ENCODE data around the gene VPS13D.

Gene VPS13D

DNA sequence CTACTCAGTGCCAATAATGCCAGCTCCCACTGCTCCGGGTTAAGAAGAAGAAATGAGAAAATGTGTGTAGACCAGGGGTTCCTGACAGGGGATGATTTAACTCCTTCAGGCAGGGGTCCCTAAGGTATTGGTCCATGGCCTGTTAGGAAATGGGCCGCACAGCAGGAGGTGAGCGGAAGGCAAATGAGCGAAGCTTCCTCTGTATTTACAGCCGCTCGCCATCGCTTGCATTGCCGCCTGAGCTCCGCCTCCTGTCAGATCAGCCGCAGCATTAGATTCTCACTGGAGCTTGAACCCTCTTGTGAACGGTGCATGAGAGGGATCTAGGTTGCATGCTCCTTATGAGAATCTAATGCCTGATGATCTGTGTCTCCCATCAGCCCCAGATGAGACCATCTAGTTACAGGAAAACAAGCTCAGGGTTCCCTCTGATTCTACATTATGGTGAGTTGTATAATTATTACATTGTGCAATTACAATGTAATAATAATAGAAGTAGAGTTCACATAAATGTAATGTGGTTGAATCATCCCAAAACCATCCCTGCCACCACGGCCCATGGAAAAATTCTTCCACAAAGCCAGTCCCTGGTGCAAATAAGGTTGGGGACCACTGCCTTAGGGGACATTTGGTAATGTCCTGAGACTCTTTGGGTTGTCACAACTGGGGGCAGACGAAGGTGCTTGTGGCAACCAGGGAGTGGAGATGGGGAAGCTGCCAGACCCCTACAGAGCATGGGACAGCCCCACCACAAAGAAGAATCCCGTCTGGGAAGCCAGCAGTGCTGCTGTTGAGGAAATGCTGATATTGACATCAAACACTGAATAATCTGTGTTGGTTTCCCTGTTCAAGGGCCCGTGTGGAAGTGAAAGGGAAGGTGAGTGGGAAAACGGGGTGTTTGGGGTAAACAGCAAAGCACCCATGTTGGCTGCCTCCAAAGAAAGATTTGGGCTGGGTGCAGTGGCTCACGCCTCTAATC, 327.4 kb downstream of the VPS13D start:
- no peak for DNase-seq

DNA sequence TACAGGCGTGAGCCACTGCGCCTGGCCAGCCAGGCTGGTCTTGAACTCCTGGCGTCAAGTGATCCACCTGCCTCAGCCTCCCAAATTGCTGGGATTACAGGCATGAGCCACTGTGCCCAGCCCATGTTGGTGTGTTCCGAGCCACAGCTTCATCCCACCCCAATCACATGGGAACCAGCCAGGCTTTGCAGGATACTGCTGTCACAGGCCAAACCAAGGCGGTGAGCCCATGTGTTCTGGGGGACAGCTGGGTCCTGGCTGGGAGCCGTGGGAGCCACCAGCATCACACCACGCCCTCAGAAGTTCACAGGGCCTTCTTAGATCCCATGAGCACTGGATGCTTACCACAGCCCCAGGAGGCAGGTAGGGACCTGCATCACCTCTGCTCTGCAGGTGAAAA, 331.3 kb downstream of the VPS13D start:
- no peak for DNase-seq
